Tibial nerve (tissue), 4 donors: ENCODE measurements around the gene TNRC6C. TPM values are rescaled to one million over a fixed set of nuclear protein-coding genes. Genes with fewer than 3 reads are reported as not detected.

ENCODE experiments used
- DNase-seq, 2 donors: peaks; one replicate each; pipeline ENCODE4 v3.0.0-alpha.2; 2019; ENCODE audit warnings: low spot score in 2 of 2
- H3K27ac ChIP-seq, 4 donors: fragments of 200-600 bp; sonication (generic) in 3 of 4; one replicate each; pipeline ENCODE4 v1.5.1; 2017 to 2019; ENCODE audit warnings: mild to moderate bottlenecking in 1 of 4
- H3K27me3 ChIP-seq, 2 donors: fragments of 200-600 bp; sonication (generic) in 1 of 2; one replicate each; pipeline versions ENCODE4 v1.5.1 to v1.6.0; 2017 to 2019
- H3K36me3 ChIP-seq, 3 donors: fragments of 200-600 bp; sonication (generic); one replicate each; pipeline ENCODE4 v1.5.1; 2018 to 2019
- H3K4me1 ChIP-seq, 4 donors: fragments of 200-600 bp; sonication (generic) in 3 of 4; one replicate each; pipeline ENCODE4 v1.5.1; 2017 to 2019
- H3K4me3 ChIP-seq, 4 donors: fragments of 200-600 bp; sonication (generic) in 3 of 4; one replicate each; pipeline ENCODE4 v1.5.1; 2017 to 2019; ENCODE audit warnings: mild to moderate bottlenecking in 1 of 4, moderate library complexity in 1 of 4
- H3K9me3 ChIP-seq, 4 donors: fragments of 200-600 bp; sonication (generic) in 3 of 4; one replicate each; pipeline ENCODE4 v1.5.1; 2017 to 2019
- EP300 ChIP-seq, 2 donors: sonication (generic); formaldehyde crosslinking; IDR thresholded peaks; one replicate each; pipeline ENCODE4 v1.6.1; 2017; ENCODE audit warnings: antibody characterized with exemption in 2 of 2, mild to moderate bottlenecking in 1 of 2
- POLR2A ChIP-seq, 2 donors: fragments of 450-650 bp; IDR thresholded peaks; one replicate each; pipeline ENCODE4 v1.6.1; 2017; ENCODE audit warnings: antibody characterized with exemption in 2 of 2, mild to moderate bottlenecking in 2 of 2, moderate library complexity in 2 of 2
- WGBS, 2 donors: methylation state at CpG; one replicate each; pipeline ENCODE4 v1.1.5; 2018; 5-methylcytosine and 5-hydroxymethylcytosine counted together
- total RNA-seq, 4 donors: library from RNA; depleted of rRNA; stranded (reverse); fragments of >200 nt; gene quantifications; one replicate each; pipeline ENCODE4 v1.1.0, GENCODE V29; 2016
- TF ChIP-seq, protein P1 (sequence below), 5 experiments: fragments of 200-600 bp in 3 of 5; fragments of 450-650 bp in 2 of 5; sonication (generic) in 3 of 5; IDR thresholded peaks; one replicate each; pipeline ENCODE4 v1.5.1; 2016 to 2019; ENCODE audit warnings: antibody characterized with exemption in 5 of 5, mild to moderate bottlenecking in 3 of 5, moderate library complexity in 2 of 5

TNRC6C gene
- total RNA-seq, 4 donors from 2014 or later, result 24.0 to 43.5 (median 34.3) TPM

DNA sequence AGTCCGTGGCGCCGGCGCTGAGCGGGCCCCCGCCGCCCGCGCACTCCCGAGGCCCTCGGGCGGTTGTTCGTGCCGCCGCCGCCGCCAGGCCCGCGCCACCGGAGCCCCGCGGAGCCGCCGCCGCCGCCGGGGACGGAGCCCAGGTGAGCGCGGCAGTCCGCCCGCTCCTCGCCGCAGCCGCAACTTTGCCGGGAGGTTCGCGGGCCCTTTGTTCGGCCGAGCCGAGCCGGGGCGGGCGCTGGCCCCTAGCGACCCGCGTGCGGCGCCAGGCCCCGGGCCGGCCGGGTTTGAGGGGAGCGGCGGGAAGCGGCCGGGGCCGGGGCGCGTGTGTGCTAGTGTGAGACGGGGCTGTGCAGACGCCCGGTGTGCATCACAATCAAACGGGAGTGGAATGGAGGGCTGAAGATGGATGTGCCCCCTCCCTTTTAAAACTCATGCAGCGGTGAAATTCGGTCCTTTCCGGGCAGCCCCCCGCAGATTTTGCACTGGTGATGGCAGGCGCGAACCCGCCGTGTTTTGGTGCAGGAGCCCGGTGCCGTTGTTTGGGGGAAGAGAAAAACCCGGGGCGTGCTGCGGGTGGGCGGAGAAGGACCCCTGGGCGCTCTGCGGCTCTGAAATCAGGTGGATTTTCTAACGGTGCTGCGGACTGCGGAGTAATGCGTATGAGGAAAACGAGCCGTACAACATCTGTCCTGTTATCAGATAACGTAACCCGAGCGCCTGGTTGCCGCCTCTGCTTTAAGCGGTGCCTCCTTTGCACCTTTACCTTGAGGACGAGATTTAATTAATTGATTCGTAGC, 823 bp downstream of the TNRC6C start:
- DNase-seq, result peak in 1 of 2 donors; percentile 11
- TF ChIP-seq, protein P1, sequence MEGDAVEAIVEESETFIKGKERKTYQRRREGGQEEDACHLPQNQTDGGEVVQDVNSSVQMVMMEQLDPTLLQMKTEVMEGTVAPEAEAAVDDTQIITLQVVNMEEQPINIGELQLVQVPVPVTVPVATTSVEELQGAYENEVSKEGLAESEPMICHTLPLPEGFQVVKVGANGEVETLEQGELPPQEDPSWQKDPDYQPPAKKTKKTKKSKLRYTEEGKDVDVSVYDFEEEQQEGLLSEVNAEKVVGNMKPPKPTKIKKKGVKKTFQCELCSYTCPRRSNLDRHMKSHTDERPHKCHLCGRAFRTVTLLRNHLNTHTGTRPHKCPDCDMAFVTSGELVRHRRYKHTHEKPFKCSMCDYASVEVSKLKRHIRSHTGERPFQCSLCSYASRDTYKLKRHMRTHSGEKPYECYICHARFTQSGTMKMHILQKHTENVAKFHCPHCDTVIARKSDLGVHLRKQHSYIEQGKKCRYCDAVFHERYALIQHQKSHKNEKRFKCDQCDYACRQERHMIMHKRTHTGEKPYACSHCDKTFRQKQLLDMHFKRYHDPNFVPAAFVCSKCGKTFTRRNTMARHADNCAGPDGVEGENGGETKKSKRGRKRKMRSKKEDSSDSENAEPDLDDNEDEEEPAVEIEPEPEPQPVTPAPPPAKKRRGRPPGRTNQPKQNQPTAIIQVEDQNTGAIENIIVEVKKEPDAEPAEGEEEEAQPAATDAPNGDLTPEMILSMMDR (IDR thresholded peaks at IDR 0.05), result no peak
- TF ChIP-seq POLR2A (IDR thresholded peaks at IDR 0.05) (no peak), EP300 (IDR thresholded peaks at IDR 0.05) (no peak)
- peak overlapping the region; percentile 15 to 91 (median 68) for H3K27ac ChIP-seq
- H3K36me3 ChIP-seq, result no peaks in the 10 kb centered on the region
- no peaks in the 10 kb centered on the region for H3K27me3 ChIP-seq
- no peaks in the 10 kb centered on the region for H3K9me3 ChIP-seq
- peak overlapping the region; percentile 61 to 72 (median 64) for H3K4me3 ChIP-seq
- peaks cover 0 to 54% (median 26%) of the 10 kb centered on the region in 4 donors for H3K4me1 ChIP-seq
- WGBS, 2 donors, result 1 to 2% methylated on average over 33 to 58 of the region's 92 CpGs

DNA sequence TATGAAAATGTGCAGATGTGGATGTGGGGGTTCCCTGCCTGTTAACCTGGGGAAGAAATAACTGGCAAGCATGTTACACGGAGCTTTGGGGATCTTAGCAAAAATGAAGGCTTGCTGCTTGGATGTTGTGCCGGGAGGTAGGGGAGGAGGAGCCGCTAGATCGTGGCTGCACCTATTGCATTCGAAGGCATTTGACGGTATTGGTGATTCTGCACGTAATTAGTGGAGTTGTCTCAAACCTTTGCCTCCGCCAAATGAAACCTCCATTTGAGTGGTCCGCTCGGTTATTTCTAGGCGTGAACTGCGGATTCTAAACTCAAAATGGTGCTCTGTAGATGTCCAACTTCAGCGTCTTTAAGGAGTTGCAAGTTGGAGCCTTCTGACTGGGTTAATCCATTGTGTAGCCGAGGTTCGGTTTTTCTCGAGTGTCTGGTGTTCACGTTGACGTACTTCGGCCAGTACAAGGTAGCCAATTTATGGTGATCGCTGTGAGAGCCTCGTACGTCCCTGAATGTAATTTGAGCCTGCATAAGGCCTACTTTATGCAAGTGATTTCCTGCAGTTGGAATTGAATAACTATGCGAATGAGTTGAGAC, 1.5 kb downstream of the TNRC6C start:
- no peaks in the 10 kb centered on the region for H3K9me3 ChIP-seq
- peaks cover 0 to 61% (median 28%) of the 10 kb centered on the region in 4 donors for H3K4me1 ChIP-seq
- WGBS, 2 donors, result 24 to 29% methylated on average over 23 of the region's 23 CpGs
- H3K4me3 ChIP-seq, result peak overlapping the region; percentile 61 to 72 (median 64)
- H3K36me3 ChIP-seq, result no peaks in the 10 kb centered on the region
- TF ChIP-seq EP300 (IDR thresholded peaks at IDR 0.05) (no peak), POLR2A (IDR thresholded peaks at IDR 0.05) (no peak)
- TF ChIP-seq, protein P1 (IDR thresholded peaks at IDR 0.05), result no peak
- no peaks in the 10 kb centered on the region for H3K27me3 ChIP-seq
- no peak for DNase-seq
- H3K27ac ChIP-seq, result peak overlapping the region in 3 of 4 donors; percentile 65 to 91 (median 72)

DNA sequence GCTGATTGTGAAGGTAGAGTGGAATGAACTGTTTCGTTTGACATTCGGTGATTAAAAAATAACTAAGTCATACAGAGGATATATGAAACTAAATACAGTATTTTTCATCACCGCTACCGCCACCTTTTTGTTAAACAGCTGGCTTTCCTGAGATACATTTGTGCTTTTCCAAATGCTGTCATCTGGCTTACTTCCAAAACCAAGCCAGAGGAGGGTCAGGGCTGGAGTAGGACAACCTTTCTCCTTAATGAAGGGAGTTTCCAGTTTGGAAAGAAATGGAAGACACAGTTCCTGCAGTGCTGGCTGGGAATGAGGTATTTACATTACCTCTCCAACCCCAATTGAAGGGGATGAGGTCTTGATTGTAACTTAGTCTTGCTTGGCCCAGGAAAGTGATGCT, 3.2 kb downstream of the TNRC6C start:
- H3K36me3 ChIP-seq, result no peaks in the 10 kb centered on the region
- H3K4me3 ChIP-seq, result no peak overlapping the region
- peaks cover 0 to 78% (median 32%) of the 10 kb centered on the region in 4 donors for H3K4me1 ChIP-seq
- no peak for TF ChIP-seq POLR2A (IDR thresholded peaks at IDR 0.05)
- no peak for TF ChIP-seq EP300 (IDR thresholded peaks at IDR 0.05)
- TF ChIP-seq, protein P1 (IDR thresholded peaks at IDR 0.05), result no peak
- WGBS, 2 donors, result 82 to 88% methylated on average over 4 of the region's 4 CpGs
- no peak overlapping the region for H3K27ac ChIP-seq
- no peaks in the 10 kb centered on the region for H3K27me3 ChIP-seq
- no peak for DNase-seq
- H3K9me3 ChIP-seq, result no peaks in the 10 kb centered on the region

DNA sequence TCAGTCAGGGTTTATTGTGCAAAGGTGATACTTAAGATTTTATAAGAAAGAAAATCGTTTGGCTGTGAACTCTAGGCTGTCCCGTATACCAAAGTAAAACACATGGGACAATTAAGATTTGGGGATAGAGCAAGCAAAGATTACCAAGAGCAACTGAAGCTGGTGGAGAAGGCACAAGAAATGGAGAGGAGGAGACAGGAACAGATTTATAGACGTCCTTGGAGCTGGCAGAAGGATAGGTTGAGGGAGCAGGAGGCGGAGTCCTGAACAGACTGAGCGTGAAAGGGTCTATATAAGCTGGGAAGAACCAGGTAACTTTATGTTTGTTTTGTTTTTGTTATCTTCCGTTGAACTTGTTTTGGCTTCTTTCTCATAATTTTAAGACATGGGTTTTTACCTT, 3.8 kb downstream of the TNRC6C start:
- no peak overlapping the region for H3K27ac ChIP-seq
- TF ChIP-seq POLR2A (IDR thresholded peaks at IDR 0.05) (no peak), EP300 (IDR thresholded peaks at IDR 0.05) (no peak)
- TF ChIP-seq, protein P1 (IDR thresholded peaks at IDR 0.05), result no peak
- no peak overlapping the region for H3K4me3 ChIP-seq
- no peaks in the 10 kb centered on the region for H3K9me3 ChIP-seq
- WGBS, 2 donors, result 77 to 80% methylated on average over 6 of the region's 6 CpGs
- H3K36me3 ChIP-seq, result no peaks in the 10 kb centered on the region
- no peaks in the 10 kb centered on the region for H3K27me3 ChIP-seq
- DNase-seq, result no peak
- peaks cover 0 to 74% (median 32%) of the 10 kb centered on the region in 4 donors for H3K4me1 ChIP-seq

DNA sequence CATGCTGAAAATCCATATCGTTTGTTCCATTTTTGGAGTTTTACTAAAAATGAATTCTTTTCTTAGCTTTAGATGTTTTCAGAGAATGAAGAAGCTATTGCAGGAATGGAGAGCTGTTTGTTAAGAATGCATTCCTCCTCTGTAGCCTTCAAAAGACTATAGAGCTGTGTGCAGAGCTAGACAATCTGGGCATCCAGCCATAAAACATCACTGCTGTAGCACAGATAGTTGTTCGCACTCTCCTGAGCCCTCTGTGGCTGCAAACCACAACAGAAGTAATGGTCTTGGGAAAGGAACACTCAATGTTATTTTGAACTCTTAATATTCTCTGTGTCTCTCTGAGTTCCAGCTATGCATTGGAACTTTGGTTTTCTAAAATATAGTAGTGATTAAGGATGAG, 4.9 kb downstream of the TNRC6C start:
- H3K36me3 ChIP-seq, result no peaks in the 10 kb centered on the region
- H3K4me3 ChIP-seq, result no peak overlapping the region
- peaks cover 0 to 79% (median 34%) of the 10 kb centered on the region in 4 donors for H3K4me1 ChIP-seq
- H3K27me3 ChIP-seq, result no peaks in the 10 kb centered on the region
- peak overlapping the region in 1 of 4 donors; percentile 29 for H3K27ac ChIP-seq
- TF ChIP-seq EP300 (IDR thresholded peaks at IDR 0.05) (no peak), POLR2A (IDR thresholded peaks at IDR 0.05) (no peak)
- TF ChIP-seq, protein P1 (IDR thresholded peaks at IDR 0.05), result no peak
- WGBS, 2 donors, result 15 to 16% methylated on average over 2 of the region's 2 CpGs
- H3K9me3 ChIP-seq, result no peaks in the 10 kb centered on the region
- DNase-seq, result peak; percentile 32 to 68
